B cell (primary cell): Measurements from ENCODE around the gene LSMEM2. TPM values are rescaled to one million over a fixed set of nuclear protein-coding genes. Genes with fewer than 3 reads are reported as not detected.

Experiments
- ATAC-seq: fragments of 200-7000 bp; cut with Tn5 transposase; one replicate; pipeline ENCODE4 v1.10.0; 2021; ENCODE audit warnings: low read depth, mild to moderate bottlenecking, moderate number of reproducible peaks, moderate library complexity
- CTCF ChIA-PET: fragments of 350-600 bp; sonication (Branson Sonifier 250); formaldehyde crosslinking; loops from one replicate; lab custom pipeline; 2021; ENCODE audit warnings: antibody characterized with exemption, inconsistent platforms; lab: Charles Lee
- POLR2A ChIA-PET: fragments of 350-600 bp; sonication (Branson Sonifier 250); formaldehyde crosslinking; loops from one replicate; lab custom pipeline; 2021; ENCODE audit warnings: antibody characterized with exemption; lab: Charles Lee
- DNase-seq: peaks from one replicate; pipeline ENCODE4 v3.0.0; 2013
- H2AFZ ChIP-seq: 2 replicates; pipeline ENCODE4 v1.6.1; 2012; ENCODE audit warnings: mild to moderate bottlenecking, low read depth, low read length; ENCODE audit not compliant: insufficient read depth, poor library complexity, severe bottlenecking
- H3K27ac ChIP-seq, 2 donors: 1 replicate in 1 of 2; 2 replicates in 1 of 2; pipeline ENCODE4 v1.5.1; 2012 to 2013; ENCODE audit warnings: low read length in 2 of 2, mild to moderate bottlenecking in 2 of 2, moderate library complexity in 1 of 2
- H3K27me3 ChIP-seq, 4 experiments: fragments of 200-600 bp in 1 of 4; sonication (generic) in 1 of 4; replicated peaks in 1 of 4; 1 replicate in 2 of 4; 2 replicates in 2 of 4; pipeline versions ENCODE4 v1.6.1 to v1.7.0; 2013 to 2016; ENCODE audit warnings: low read length in 3 of 4, mild to moderate bottlenecking in 2 of 4, mixed read lengths in 1 of 4, moderate library complexity in 1 of 4; ENCODE audit not compliant: insufficient read depth in 4 of 4, control insufficient read depth in 3 of 4; ENCODE audit errors: control extremely low read depth in 1 of 4
- H3K36me3 ChIP-seq, 2 experiments: replicated peaks in 1 of 2; 1 replicate in 1 of 2; 2 replicates in 1 of 2; pipeline versions ENCODE4 v1.6.1 to v1.7.1; 2013; ENCODE audit warnings: low read length in 1 of 2; ENCODE audit not compliant: insufficient read depth in 2 of 2, control insufficient read depth in 1 of 2; ENCODE audit errors: control extremely low read depth in 1 of 2, extremely low read depth in 1 of 2
- H3K4me1 ChIP-seq, 2 donors: fragments of 200-600 bp in 1 of 2; sonication (generic) in 1 of 2; 1 replicate in 1 of 2; 2 replicates in 1 of 2; pipeline versions ENCODE4 v1.5.1 to v1.6.1; 2013 to 2017; ENCODE audit warnings: low read length in 2 of 2; ENCODE audit not compliant: control insufficient read depth in 2 of 2, insufficient read depth in 2 of 2
- H3K4me2 ChIP-seq: replicated peaks from 2 replicates; pipeline ENCODE3; 2012; ENCODE audit warnings: mild to moderate bottlenecking, low read depth, low read length; ENCODE audit not compliant: poor library complexity, severe bottlenecking
- H3K4me3 ChIP-seq, 5 experiments: fragments of 200-600 bp in 1 of 5; sonication (generic) in 1 of 5; 1 replicate in 3 of 5; 2 replicates in 2 of 5; pipeline versions ENCODE4 v1.5.1 to v1.7.0; 2011 to 2016; ENCODE audit warnings: low read length in 4 of 5, mild to moderate bottlenecking in 4 of 5, low read depth in 2 of 5, control low read depth in 1 of 5, moderate library complexity in 1 of 5; ENCODE audit not compliant: insufficient read depth in 1 of 5; ENCODE audit errors: control extremely low read depth in 1 of 5, extremely low read depth in 1 of 5
- H3K79me2 ChIP-seq: fragments of 200-600 bp; sonication (generic); one replicate; pipeline ENCODE4 v1.6.0; 2016; ENCODE audit warnings: low read length; ENCODE audit not compliant: control insufficient read depth, insufficient read depth
- H3K9ac ChIP-seq: fragments of 200-600 bp; sonication (generic); 2 replicates; pipeline ENCODE4 v1.6.1; 2017; ENCODE audit warnings: mild to moderate bottlenecking, low read length, moderate library complexity
- H3K9me3 ChIP-seq, 3 donors: one replicate each; pipeline versions ENCODE4 v1.6.1 to v1.7.1; 2013; ENCODE audit warnings: low read length in 2 of 3; ENCODE audit not compliant: control insufficient read depth in 2 of 3, insufficient read depth in 1 of 3; ENCODE audit errors: control extremely low read depth in 1 of 3
- H4K20me1 ChIP-seq: 2 replicates; pipeline ENCODE4 v1.6.0; 2012; ENCODE audit warnings: mild to moderate bottlenecking, low read length; ENCODE audit not compliant: insufficient read depth, control insufficient read depth, poor library complexity, severe bottlenecking
- H3K27ac Mint-ChIP-seq: one replicate; pipeline ENCODE4 v1.8.0; 2021; ENCODE audit warnings: mixed read lengths
- H3K27me3 Mint-ChIP-seq: one replicate; pipeline ENCODE4 v1.8.0; 2021; ENCODE audit warnings: mixed read lengths
- H3K4me1 Mint-ChIP-seq: one replicate; pipeline ENCODE4 v1.8.0; 2021; ENCODE audit warnings: mixed read lengths
- H3K4me3 Mint-ChIP-seq: one replicate; pipeline ENCODE4 v1.8.0; 2021; ENCODE audit warnings: mixed read lengths
- H3K9me3 Mint-ChIP-seq: one replicate; pipeline ENCODE4 v1.8.0; 2022; ENCODE audit warnings: mixed read lengths; ENCODE audit not compliant: insufficient read depth
- CTCF ChIP-seq: fragments of 200-600 bp; IDR thresholded peaks from one replicate; pipeline ENCODE4 v1.8.0; 2022; ENCODE audit warnings: antibody characterized with exemption, mild to moderate bottlenecking
- EZH2 ChIP-seq: IDR thresholded peaks from 2 replicates; pipeline ENCODE4 v1.6.1; 2012; ENCODE audit warnings: borderline replicate concordance, low read depth, mild to moderate bottlenecking, moderate library complexity, low read length; ENCODE audit not compliant: insufficient read depth, poor library complexity, severe bottlenecking
- WGBS: methylation state at CpG from one replicate; pipeline ENCODE4 v1.1.5; 2013; ENCODE audit warnings: missing lambda C conversion rate; ENCODE audit not compliant: insufficient coverage; 5-methylcytosine and 5-hydroxymethylcytosine counted together
- intact Hi-C: fragments of 100-400 bp; cut with micrococcal nuclease; formaldehyde crosslinking; loops from one replicate; pipeline ENCODE4 v1.10.0; 2022
- polyA plus RNA-seq: library from polyadenylated mRNA; depleted of rRNA; stranded (reverse); fragments of >200 nt; gene quantifications from 2 replicates; pipeline ENCODE4 v1.2.3, GENCODE V29; 2012
- total RNA-seq, 2 donors: library from RNA; stranded (reverse); fragments of 120-200 nt in 1 of 2; gene quantifications; 1 replicate in 1 of 2; 2 replicates in 1 of 2; pipeline versions ENCODE4 v1.2.3 to v1.2.4, GENCODE V29; 2013 to 2022

Gene LSMEM2
- total and polyA plus RNA-seq, 2 donors (not counting 1 experiment from before 2014, with no cell fraction given), result not detected

- 87% methylated on average over 3 of the region's 8 CpGs for WGBS
- H3K9me3 Mint-ChIP-seq, result no peaks in the 10 kb centered on the region
- H3K36me3 ChIP-seq, result peaks cover 0 to 38% of the 10 kb centered on the region in 2 experiments
- H3K27me3 ChIP-seq, result no peaks in the 10 kb centered on the region
- H3K4me3 Mint-ChIP-seq, result peak overlapping the region; percentile 26
- H3K27ac ChIP-seq, result no peak overlapping the region
- H3K9ac ChIP-seq, result no peak overlapping the region
- peaks cover 26% of the 10 kb centered on the region for H3K79me2 ChIP-seq
- no peaks in the 10 kb centered on the region for H3K27me3 Mint-ChIP-seq
- ChIA-PET POLR2A (interaction anchor here (1.2 to 2.6 kb wide), 2 partner anchors 11 to 24 kb away, joined by 3 to 7 read pairs; partner anchors contain the start of genes CYB561D2 and NPRL2), CTCF (interaction anchor here (3.2 to 3.4 kb wide), 2 partner anchors 11 to 27 kb away, joined by 11 to 20 read pairs; partner anchors contain the start of genes HYAL3 and NAA80)
- no peak overlapping the region for H3K27ac Mint-ChIP-seq
- H3K4me3 ChIP-seq, result no peak overlapping the region
- peaks cover 19 to 35% of the 10 kb centered on the region in 2 donors for H3K4me1 ChIP-seq
- no peak overlapping the region for H3K4me2 ChIP-seq
- peaks cover 0 to 3% (median 0%) of the 10 kb centered on the region in 3 donors for H3K9me3 ChIP-seq
- no peak for ATAC-seq
- TF ChIP-seq EZH2 (no peak), CTCF (no peak)
- H4K20me1 ChIP-seq, result peaks cover 15% of the 10 kb centered on the region
- intact Hi-C loops, result no loop called here
- DNase-seq, result no peak
- H3K4me1 Mint-ChIP-seq, result peaks cover 33% of the 10 kb centered on the region
- no peak overlapping the region for H2AFZ ChIP-seq
Observed at GRCh38 chr3:50326182-50326541, 47.3 kb downstream of the LSMEM2 start.

GRCh38 chr3:50327129-50327528 is 48.2 kb downstream of the LSMEM2 start:
- peak overlapping the region; percentile 30 to 98 (median 87) for H3K4me3 ChIP-seq
- Mint-ChIP-seq H3K4me3 (peak overlapping the region; percentile 95), H3K27ac (peak overlapping the region; percentile 15), H3K9me3 (no peaks in the 10 kb centered on the region), H3K27me3 (no peaks in the 10 kb centered on the region), H3K4me1 (peaks cover 31% of the 10 kb centered on the region)
- 80% methylated on average over 1 of the region's 4 CpGs for WGBS
- H3K36me3 ChIP-seq, result peaks cover 0 to 48% of the 10 kb centered on the region in 2 experiments
- peak overlapping the region; percentile 99 for H3K4me2 ChIP-seq
- intact Hi-C loops, result no loop called here
- ATAC-seq (no peak), DNase-seq (no peak)
- no peaks in the 10 kb centered on the region for H3K9me3 ChIP-seq
- H2AFZ ChIP-seq, result no peak overlapping the region
- H3K27me3 ChIP-seq, result no peaks in the 10 kb centered on the region
- POLR2A ChIA-PET, result interaction anchor here (1.9 to 2.9 kb wide), 4 partner anchors 10 to 28 kb away, joined by 6 to 27 read pairs (median 8); partner anchors contain the start of genes CYB561D2, HYAL3, NAA80 and NPRL2
- TF ChIP-seq CTCF (no peak), EZH2 (no peak)
- CTCF ChIA-PET, result interaction anchor here (0.9 to 3.4 kb wide), 5 partner anchors 8 to 132 kb away, joined by 3 to 20 read pairs (median 5); partner anchors contain the start of genes HYAL3 and NAA80
- H4K20me1 ChIP-seq, result peaks cover 25% of the 10 kb centered on the region
- peak overlapping the region in 1 of 2 donors; percentile 90 for H3K27ac ChIP-seq
- H3K79me2 ChIP-seq, result peaks cover 35% of the 10 kb centered on the region
- peaks cover 15 to 29% of the 10 kb centered on the region in 2 donors for H3K4me1 ChIP-seq
- H3K9ac ChIP-seq, result peak overlapping the region; percentile 87
